IMR-90 (cell line): ENCODE measurements around the gene NLGN1. TPM values are rescaled to one million over a fixed set of nuclear protein-coding genes. Genes with fewer than 3 reads are reported as not detected.

Source experiments
- ATAC-seq: fragments of 200-7000 bp; cut with Tn5 transposase; 2 replicates; pipeline ENCODE4 v1.9.1; 2020; ENCODE audit warnings: low read depth, mild to moderate bottlenecking, moderate library complexity
- BruUV-seq: library from RNA; stranded (reverse); fragments of 400-500 nt; replicated peaks from 2 replicates; lab custom pipeline; 2021; lab: Mats Ljungman, UMichigan
- CTCF ChIA-PET: fragments of 300-600 bp; formaldehyde crosslinking; extraction: SDS; loops from one replicate; lab custom pipeline; 2021; ENCODE audit warnings: antibody characterized with exemption; lab: Yijun Ruan, JAX
- POLR2A ChIA-PET: fragments of 300-600 bp; sonication (Branson Sonifier 250); formaldehyde crosslinking; loops from one replicate; lab custom pipeline; 2022; ENCODE audit warnings: antibody characterized with exemption; ENCODE audit not compliant: unreplicated experiment; lab: Charles Lee
- DNase-seq: peaks from one replicate; pipeline ENCODE4 v3.0.0; 2013
- H2AFZ ChIP-seq: replicated peaks from 2 replicates; pipeline ENCODE3; 2013; ENCODE audit warnings: low read length, mild to moderate bottlenecking; ENCODE audit not compliant: poor library complexity
- H2AK5ac ChIP-seq: 2 replicates; pipeline ENCODE4 v1.6.1; 2013; ENCODE audit warnings: low read depth, low read length, inconsistent platforms
- H2AK9ac ChIP-seq: replicated peaks from 2 replicates; pipeline ENCODE3; 2013; ENCODE audit warnings: mild to moderate bottlenecking, low read depth, low read length, moderate library complexity; ENCODE audit not compliant: poor library complexity
- H2BK120ac ChIP-seq: 2 replicates; pipeline ENCODE4 v1.6.1; 2013; ENCODE audit warnings: low read depth, low read length, inconsistent platforms
- H2BK15ac ChIP-seq: 3 replicates; pipeline ENCODE4 v1.6.1; 2013; ENCODE audit warnings: low read depth, low read length, inconsistent platforms
- H2BK20ac ChIP-seq: 2 replicates; pipeline ENCODE4 v1.6.1; 2013; ENCODE audit warnings: low read depth, mild to moderate bottlenecking, inconsistent platforms, low read length, moderate library complexity
- H2BK5ac ChIP-seq: 2 replicates; pipeline ENCODE4 v1.6.1; 2013; ENCODE audit warnings: mild to moderate bottlenecking, low read depth, low read length, inconsistent platforms; ENCODE audit not compliant: poor library complexity, severe bottlenecking
- H3K14ac ChIP-seq: replicated peaks from 2 replicates; pipeline ENCODE4 v1.6.1; 2013; ENCODE audit warnings: low read depth, low read length, inconsistent platforms
- H3K18ac ChIP-seq: 2 replicates; pipeline ENCODE4 v1.6.1; 2013; ENCODE audit warnings: low read depth, low read length, control low read depth
- H3K23ac ChIP-seq: 2 replicates; pipeline ENCODE4 v1.6.1; 2013; ENCODE audit warnings: low read depth, low read length, inconsistent platforms
- H3K27ac ChIP-seq: 2 replicates; pipeline ENCODE4 v1.5.1; 2013; ENCODE audit warnings: mild to moderate bottlenecking, control low read depth, low read length; ENCODE audit not compliant: insufficient read depth
- H3K27me3 ChIP-seq: 2 replicates; pipeline ENCODE4 v1.6.1; 2013; ENCODE audit warnings: low read length; ENCODE audit not compliant: control insufficient read depth, insufficient read depth
- H3K36me3 ChIP-seq: 2 replicates; pipeline ENCODE4 v1.6.1; 2013; ENCODE audit warnings: low read length, mixed read lengths; ENCODE audit not compliant: control insufficient read depth, insufficient read depth
- H3K4ac ChIP-seq: 2 replicates; pipeline ENCODE4 v1.6.1; 2013; ENCODE audit warnings: low read depth, low read length, inconsistent platforms
- H3K4me1 ChIP-seq: 2 replicates; pipeline ENCODE4 v1.6.1; 2013; ENCODE audit warnings: low read length, mixed read lengths; ENCODE audit not compliant: control insufficient read depth, insufficient read depth
- H3K4me2 ChIP-seq: 2 replicates; pipeline ENCODE4 v1.6.1; 2013; ENCODE audit warnings: low read depth, mild to moderate bottlenecking, control low read depth, low read length, moderate library complexity
- H3K4me3 ChIP-seq: 2 replicates; pipeline ENCODE4 v1.5.1; 2013; ENCODE audit warnings: low read depth, mild to moderate bottlenecking, control low read depth, low read length, moderate library complexity; ENCODE audit not compliant: insufficient read depth
- H3K56ac ChIP-seq: 2 replicates; pipeline ENCODE4 v1.6.1; 2013; ENCODE audit warnings: low read length, inconsistent platforms; ENCODE audit not compliant: insufficient read depth; ENCODE audit errors: extremely low read depth
- H3K79me1 ChIP-seq, 2 experiments: 2 replicates each; pipeline ENCODE4 v1.6.1; 2013; ENCODE audit warnings: low read length in 2 of 2, inconsistent platforms in 1 of 2, low read depth in 1 of 2
- H3K9ac ChIP-seq: 2 replicates; pipeline ENCODE4 v1.6.1; 2013; ENCODE audit warnings: low read depth, low read length, control low read depth
- H3K9me1 ChIP-seq: 2 replicates; pipeline ENCODE4 v1.6.1; 2013; ENCODE audit warnings: low read length, inconsistent platforms; ENCODE audit not compliant: insufficient read depth
- H3K9me3 ChIP-seq: 2 replicates; pipeline ENCODE4 v1.6.1; 2013; ENCODE audit warnings: low read length; ENCODE audit not compliant: control insufficient read depth, insufficient read depth
- H4K20me1 ChIP-seq: 2 replicates; pipeline ENCODE4 v1.6.1; 2013; ENCODE audit warnings: low read length, inconsistent platforms; ENCODE audit not compliant: insufficient read depth
- H4K5ac ChIP-seq: 2 replicates; pipeline ENCODE4 v1.6.1; 2013; ENCODE audit warnings: mild to moderate bottlenecking, low read depth, low read length, control low read depth
- H4K8ac ChIP-seq, 2 experiments: 2 replicates each; pipeline ENCODE4 v1.6.1; 2013; ENCODE audit warnings: low read depth in 2 of 2, low read length in 2 of 2, control low read depth in 1 of 2, inconsistent platforms in 1 of 2
- H4K91ac ChIP-seq: 2 replicates; pipeline ENCODE4 v1.6.1; 2013; ENCODE audit warnings: low read depth, low read length, inconsistent platforms; ENCODE audit not compliant: insufficient read depth
- CEBPB ChIP-seq: IDR thresholded peaks from 2 replicates; pipeline ENCODE4 v1.6.1; 2012; ENCODE audit warnings: low read depth, low read length, improper control_type of control experiment
- CHD1 ChIP-seq: IDR thresholded peaks from 2 replicates; pipeline ENCODE4 v1.6.1; 2012; ENCODE audit warnings: low read depth, low read length, improper control_type of control experiment
- FOS ChIP-seq: fragments of 150-350 bp; IDR thresholded peaks from 2 replicates; pipeline ENCODE4 v1.6.1; 2016; ENCODE audit warnings: low read depth, low read length
- MXI1 ChIP-seq: IDR thresholded peaks from 2 replicates; pipeline ENCODE4 v1.6.1; 2012; ENCODE audit warnings: low read depth, mild to moderate bottlenecking, low read length, moderate library complexity, borderline replicate concordance
- NFE2L2 ChIP-seq: fragments of 150-350 bp; IDR thresholded peaks from 2 replicates; pipeline ENCODE4 v1.6.1; 2016; ENCODE audit warnings: low read depth, mild to moderate bottlenecking, low read length
- POLR2A ChIP-seq: IDR thresholded peaks from 2 replicates; pipeline ENCODE4 v1.6.1; 2012; ENCODE audit warnings: mild to moderate bottlenecking, low read depth, low read length
- RAD21 ChIP-seq: IDR thresholded peaks from 2 replicates; pipeline ENCODE4 v1.6.1; 2012; ENCODE audit warnings: low read length, improper control_type of control experiment
- RCOR1 ChIP-seq: IDR thresholded peaks from 2 replicates; pipeline ENCODE4 v1.6.1; 2012; ENCODE audit warnings: mild to moderate bottlenecking, low read length, improper control_type of control experiment; ENCODE audit not compliant: insufficient replicate concordance
- RFX5 ChIP-seq: IDR thresholded peaks from 2 replicates; pipeline ENCODE4 v1.8.0; 2012; ENCODE audit warnings: low read depth, mild to moderate bottlenecking, low read length, moderate library complexity
- USF2 ChIP-seq: fragments of 150-350 bp; IDR thresholded peaks from 2 replicates; pipeline ENCODE4 v1.6.1; 2017; ENCODE audit warnings: mild to moderate bottlenecking, antibody characterized with exemption, low read length, low read depth
- WGBS, 2 experiments: methylation state at CpG; one replicate each; pipeline versions ENCODE4 v1.1.5 to v1.1.7; 2013; ENCODE audit warnings: missing lambda C conversion rate in 2 of 2; ENCODE audit not compliant: insufficient read length in 1 of 2; ENCODE audit errors: extremely low coverage in 2 of 2; 5-methylcytosine and 5-hydroxymethylcytosine counted together
- dilution Hi-C: fragments of 300-500 bp; cut with HindIII; formaldehyde crosslinking; loops from one replicate; pipeline ENCODE4 v1.14.3; 2018; ENCODE audit warnings: low sequenced_read_pairs; ENCODE audit not compliant: unreplicated experiment
- in situ Hi-C: fragments of 300-500 bp; cut with MboI; formaldehyde crosslinking; loops from 3 replicates; pipeline ENCODE4 v1.14.3; 2019; ENCODE audit warnings: low sequenced_read_pairs, inconsistent platforms, mixed read lengths
- intact Hi-C: fragments of 100-400 bp; cut with micrococcal nuclease; formaldehyde crosslinking; loops from 2 replicates; pipeline ENCODE4 v1.10.0; 2022
- polyA plus RNA-seq, 3 experiments: library from polyadenylated mRNA; depleted of rRNA; stranded (reverse); fragments of >200 nt; gene quantifications; 2 replicates each; pipeline ENCODE4 v1.2.3, GENCODE V29; 2012; ENCODE audit warnings: low replicate concordance in 1 of 3
- total RNA-seq: library from RNA; depleted of rRNA; stranded (reverse); fragments of >200 nt; gene quantifications from 2 replicates; pipeline ENCODE4 v1.2.3, GENCODE V29; 2012

Gene NLGN1
- total and polyA plus RNA-seq, 2 of the 4 experiments (the other 2 are of a cell fraction): 1.8 to 12.5 TPM

GRCh38 chr3:173750591-173750990 lies 353.0 kb downstream of the NLGN1 start:
- no peaks in the 10 kb centered on the region for H3K9me1 ChIP-seq
- POLR2A ChIA-PET: no interaction called here
- TF ChIP-seq RFX5: no peak
- TF ChIP-seq MXI1: no peak
- no peak for TF ChIP-seq RAD21
- no peak for TF ChIP-seq CHD1
- no peak for TF ChIP-seq RCOR1
- no peak for TF ChIP-seq CEBPB
- no peak for TF ChIP-seq USF2
- TF ChIP-seq FOS: no peak
- TF ChIP-seq NFE2L2: no peak
- no peak for TF ChIP-seq POLR2A
- dilution Hi-C loops (no loop called here), intact Hi-C loops (no loop called here), in situ Hi-C loops (no loop called here)
- H3K36me3 ChIP-seq: no peaks in the 10 kb centered on the region
- H2AFZ ChIP-seq: no peak overlapping the region
- H3K79me1 ChIP-seq: no peaks in the 10 kb centered on the region
- no peak overlapping the region for H2AK5ac ChIP-seq
- no CpG with 5 or more reads among the region's 1 CpG for WGBS, 2 experiments
- no peak overlapping the region for H2AK9ac ChIP-seq
- DNase-seq (no peak), ATAC-seq (no peak)
- no peak overlapping the region for H2BK20ac ChIP-seq
- no peak overlapping the region for H3K27ac ChIP-seq
- no peak overlapping the region for H3K14ac ChIP-seq
- H2BK15ac ChIP-seq: no peak overlapping the region
- no TSS peak for BruUV-seq
- no peak overlapping the region for H2BK120ac ChIP-seq
- H4K8ac ChIP-seq: no peak overlapping the region
- no peaks in the 10 kb centered on the region for H4K20me1 ChIP-seq
- H3K9me3 ChIP-seq: no peaks in the 10 kb centered on the region
- H3K9ac ChIP-seq: no peak overlapping the region
- no peak overlapping the region for H3K18ac ChIP-seq
- H3K27me3 ChIP-seq: no peaks in the 10 kb centered on the region
- no peak overlapping the region for H4K5ac ChIP-seq
- H3K4me2 ChIP-seq: no peak overlapping the region
- H3K4me1 ChIP-seq: no peaks in the 10 kb centered on the region
- no peak overlapping the region for H3K4me3 ChIP-seq
- CTCF ChIA-PET: interaction anchor here (0.6 to 1.0 kb wide), 2 partner anchors 18 to 118 kb away, joined by 3 read pairs; no protein-coding TSS in a partner anchor
- H3K56ac ChIP-seq: no peak overlapping the region
- no peak overlapping the region for H3K4ac ChIP-seq
- H4K91ac ChIP-seq: no peak overlapping the region
- no peak overlapping the region for H2BK5ac ChIP-seq
- H3K23ac ChIP-seq: no peak overlapping the region
